Osteocyte (in vitro differentiated cells): ENCODE data around the gene PPP4C. TPM values are rescaled to one million over a fixed set of nuclear protein-coding genes. Genes with fewer than 3 reads are reported as not detected.

ENCODE experiments used
- DNase-seq: peaks from one replicate; pipeline ENCODE4 v3.0.0; 2021; ENCODE audit warnings: mixed read lengths; ENCODE audit not compliant: unreplicated experiment; ENCODE audit errors: extremely low spot score
- H3K27ac Mint-ChIP-seq: one replicate; pipeline ENCODE4 v1.8.0; 2021; ENCODE audit warnings: mild to moderate bottlenecking, mixed read lengths; ENCODE audit not compliant: unreplicated experiment
- H3K27me3 Mint-ChIP-seq: one replicate; pipeline ENCODE4 v1.8.0; 2021; ENCODE audit warnings: mixed read lengths; ENCODE audit not compliant: unreplicated experiment
- H3K36me3 Mint-ChIP-seq: one replicate; pipeline ENCODE4 v1.8.0; 2021; ENCODE audit warnings: mixed read lengths; ENCODE audit not compliant: unreplicated experiment
- H3K4me1 Mint-ChIP-seq: one replicate; pipeline ENCODE4 v1.8.0; 2021; ENCODE audit warnings: mixed read lengths; ENCODE audit not compliant: unreplicated experiment
- H3K4me3 Mint-ChIP-seq: one replicate; pipeline ENCODE4 v1.8.0; 2021; ENCODE audit warnings: mild to moderate bottlenecking, moderate library complexity, mixed read lengths; ENCODE audit not compliant: unreplicated experiment
- H3K9me3 Mint-ChIP-seq: one replicate; pipeline ENCODE4 v1.8.0; 2021; ENCODE audit warnings: mixed read lengths; ENCODE audit not compliant: unreplicated experiment
- total RNA-seq: library from RNA; stranded (reverse); gene quantifications from 2 replicates; pipeline ENCODE4 v1.2.1, GENCODE V29; 2021
- TF ChIP-seq, protein P1 (sequence below): fragments of 200-600 bp; sonication (generic); IDR thresholded peaks from 2 replicates; pipeline ENCODE4 v1.5.0; 2021; ENCODE audit warnings: antibody characterized with exemption, mild to moderate bottlenecking, moderate library complexity

Gene PPP4C
- total RNA-seq, 1 donor from 2014 or later, result 102 TPM

DNA sequence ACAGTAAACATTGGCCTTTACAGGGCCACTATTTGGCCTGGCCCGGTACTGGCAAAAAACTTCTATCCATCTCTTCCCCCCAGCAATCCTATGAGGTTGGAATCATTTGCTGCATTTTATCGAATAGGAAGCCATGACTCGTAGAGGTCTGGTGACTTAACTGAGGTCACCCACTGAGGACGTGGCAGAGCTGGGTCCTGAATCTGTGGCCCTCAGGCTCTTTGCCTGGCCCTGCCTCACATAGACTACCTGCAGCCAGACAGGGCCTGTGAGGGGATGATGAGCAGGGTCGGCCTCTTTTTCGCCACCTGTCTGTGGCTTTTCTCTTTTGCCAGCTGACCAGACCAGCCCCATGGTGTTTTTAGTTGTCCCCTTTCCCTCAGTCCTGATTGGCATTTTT, 1.9 kb downstream of the PPP4C start:
- no peaks in the 10 kb centered on the region for H3K27me3 Mint-ChIP-seq
- no peak for DNase-seq
- H3K27ac Mint-ChIP-seq, result peak overlapping the region; percentile 96
- TF ChIP-seq, protein P1, sequence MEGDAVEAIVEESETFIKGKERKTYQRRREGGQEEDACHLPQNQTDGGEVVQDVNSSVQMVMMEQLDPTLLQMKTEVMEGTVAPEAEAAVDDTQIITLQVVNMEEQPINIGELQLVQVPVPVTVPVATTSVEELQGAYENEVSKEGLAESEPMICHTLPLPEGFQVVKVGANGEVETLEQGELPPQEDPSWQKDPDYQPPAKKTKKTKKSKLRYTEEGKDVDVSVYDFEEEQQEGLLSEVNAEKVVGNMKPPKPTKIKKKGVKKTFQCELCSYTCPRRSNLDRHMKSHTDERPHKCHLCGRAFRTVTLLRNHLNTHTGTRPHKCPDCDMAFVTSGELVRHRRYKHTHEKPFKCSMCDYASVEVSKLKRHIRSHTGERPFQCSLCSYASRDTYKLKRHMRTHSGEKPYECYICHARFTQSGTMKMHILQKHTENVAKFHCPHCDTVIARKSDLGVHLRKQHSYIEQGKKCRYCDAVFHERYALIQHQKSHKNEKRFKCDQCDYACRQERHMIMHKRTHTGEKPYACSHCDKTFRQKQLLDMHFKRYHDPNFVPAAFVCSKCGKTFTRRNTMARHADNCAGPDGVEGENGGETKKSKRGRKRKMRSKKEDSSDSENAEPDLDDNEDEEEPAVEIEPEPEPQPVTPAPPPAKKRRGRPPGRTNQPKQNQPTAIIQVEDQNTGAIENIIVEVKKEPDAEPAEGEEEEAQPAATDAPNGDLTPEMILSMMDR, result no peak
- H3K36me3 Mint-ChIP-seq, result peaks cover 19% of the 10 kb centered on the region
- peak overlapping the region; percentile 93 for H3K4me3 Mint-ChIP-seq
- no peaks in the 10 kb centered on the region for H3K9me3 Mint-ChIP-seq
- peaks cover 28% of the 10 kb centered on the region for H3K4me1 Mint-ChIP-seq

DNA sequence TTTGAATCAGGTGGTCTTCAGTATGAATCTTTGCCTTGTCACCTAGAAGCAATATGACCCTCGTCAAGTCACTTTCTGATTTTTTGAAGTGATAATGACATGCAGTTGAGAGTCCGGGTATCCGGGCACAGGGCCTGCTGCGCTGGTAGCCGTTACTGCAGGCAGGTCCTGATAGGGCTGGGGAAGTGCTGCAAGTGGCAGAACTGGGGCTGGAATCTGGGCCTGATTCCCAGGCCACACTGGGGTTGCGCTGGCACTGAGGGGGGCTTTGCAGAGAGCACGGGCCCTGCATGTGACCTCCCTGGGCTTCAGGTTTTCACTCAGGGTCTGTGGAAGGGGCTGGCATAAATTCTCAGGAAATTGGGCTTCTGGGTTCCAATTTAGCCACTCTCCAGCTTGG, 3.0 kb downstream of the PPP4C start:
- peaks cover 28% of the 10 kb centered on the region for H3K4me1 Mint-ChIP-seq
- TF ChIP-seq, protein P1, result no peak
- no peak for DNase-seq
- H3K36me3 Mint-ChIP-seq, result peaks cover 28% of the 10 kb centered on the region
- no peaks in the 10 kb centered on the region for H3K27me3 Mint-ChIP-seq
- no peaks in the 10 kb centered on the region for H3K9me3 Mint-ChIP-seq
- no peak overlapping the region for H3K27ac Mint-ChIP-seq
- H3K4me3 Mint-ChIP-seq, result no peak overlapping the region

DNA sequence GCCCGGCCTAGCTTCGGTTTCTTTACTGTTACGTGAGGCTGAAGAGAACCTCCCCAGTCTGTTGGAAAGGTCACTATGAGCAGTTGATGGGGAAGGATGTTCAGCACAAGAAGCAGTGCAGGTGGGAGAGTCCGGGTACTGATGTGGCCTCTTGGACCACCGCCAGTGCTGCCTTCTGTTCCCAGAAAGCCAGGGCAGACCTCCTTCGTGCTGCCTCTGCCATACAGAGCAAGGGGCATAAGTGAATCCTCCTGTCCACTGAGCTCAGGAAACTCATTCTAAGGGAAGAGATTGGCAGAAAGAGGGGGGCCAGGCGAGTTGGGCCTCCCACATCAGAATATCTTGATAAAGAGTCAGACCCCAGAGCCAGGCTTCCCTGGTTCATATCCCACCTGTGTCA, 3.7 kb downstream of the PPP4C start:
- peaks cover 28% of the 10 kb centered on the region for H3K4me1 Mint-ChIP-seq
- no peaks in the 10 kb centered on the region for H3K9me3 Mint-ChIP-seq
- no peak overlapping the region for H3K4me3 Mint-ChIP-seq
- no peak overlapping the region for H3K27ac Mint-ChIP-seq
- no peak for DNase-seq
- H3K27me3 Mint-ChIP-seq, result no peaks in the 10 kb centered on the region
- TF ChIP-seq, protein P1, result no peak
- H3K36me3 Mint-ChIP-seq, result peaks cover 28% of the 10 kb centered on the region

DNA sequence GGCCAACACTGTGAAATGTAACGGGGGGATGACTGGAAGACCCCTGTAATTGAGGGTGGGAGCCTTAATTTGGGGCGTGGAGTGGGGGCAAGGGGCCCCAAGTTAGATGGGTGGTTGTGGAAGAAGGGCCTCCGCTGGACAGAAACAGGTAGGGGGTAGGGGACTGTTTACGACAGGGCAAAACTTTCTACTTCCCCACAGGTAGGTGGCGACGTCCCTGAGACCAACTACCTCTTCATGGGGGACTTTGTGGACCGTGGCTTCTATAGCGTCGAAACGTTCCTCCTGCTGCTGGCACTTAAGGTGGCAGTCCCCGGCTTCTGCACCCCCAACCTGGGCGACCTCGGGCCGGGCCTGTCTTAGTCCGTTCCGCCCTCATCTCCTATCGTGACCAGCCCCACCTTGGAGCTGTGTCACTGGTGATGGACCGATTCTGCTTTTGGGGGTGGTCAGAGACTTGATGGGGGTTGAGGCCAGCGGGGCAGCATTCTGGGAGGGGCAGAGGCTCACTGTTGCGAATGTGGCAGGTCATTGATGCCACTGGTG, 6.8 kb downstream of the PPP4C start:
- TF ChIP-seq, protein P1, result peak; percentile 15
- H3K9me3 Mint-ChIP-seq, result no peaks in the 10 kb centered on the region
- H3K4me3 Mint-ChIP-seq, result no peak overlapping the region
- H3K36me3 Mint-ChIP-seq, result peaks cover 29% of the 10 kb centered on the region
- no peak overlapping the region for H3K27ac Mint-ChIP-seq
- no peak for DNase-seq
- H3K27me3 Mint-ChIP-seq, result no peaks in the 10 kb centered on the region
- peaks cover 6% of the 10 kb centered on the region for H3K4me1 Mint-ChIP-seq

DNA sequence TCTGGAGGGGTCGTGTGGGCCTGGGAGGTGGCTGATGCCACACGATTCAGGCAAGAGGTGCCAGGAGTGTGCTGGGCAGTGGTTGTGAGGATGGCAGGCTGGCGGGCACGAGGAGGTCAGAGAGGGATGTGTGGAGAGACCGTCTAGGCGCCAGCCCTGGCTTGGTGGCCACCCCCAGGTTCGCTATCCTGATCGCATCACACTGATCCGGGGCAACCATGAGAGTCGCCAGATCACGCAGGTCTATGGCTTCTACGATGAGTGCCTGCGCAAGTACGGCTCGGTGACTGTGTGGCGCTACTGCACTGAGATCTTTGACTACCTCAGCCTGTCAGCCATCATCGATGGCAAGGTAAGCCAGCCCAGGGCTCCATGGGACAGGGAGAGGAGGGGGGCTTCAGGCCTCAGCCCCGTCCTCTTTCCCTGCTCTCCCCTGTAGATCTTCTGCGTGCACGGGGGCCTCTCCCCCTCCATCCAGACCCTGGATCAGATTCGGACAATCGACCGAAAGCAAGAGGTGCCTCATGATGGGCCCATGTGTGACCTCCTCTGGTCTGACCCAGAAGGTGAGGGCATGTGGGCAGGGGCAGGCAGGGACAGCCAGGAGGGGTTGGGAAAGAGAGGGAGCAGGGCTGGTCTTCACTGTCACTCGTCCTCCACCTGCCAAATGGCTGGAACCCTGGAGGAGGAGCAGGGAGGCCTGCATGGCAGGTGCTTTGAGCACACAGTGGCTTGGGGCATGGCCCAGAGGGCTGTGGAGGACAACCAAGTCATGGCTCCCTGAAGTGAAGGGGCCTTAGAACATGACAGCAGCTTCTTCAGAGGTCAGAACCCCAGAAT, 7.6 kb downstream of the PPP4C start:
- Mint-ChIP-seq H3K4me1 (no peaks in the 10 kb centered on the region), H3K36me3 (peaks cover 23% of the 10 kb centered on the region), H3K9me3 (no peaks in the 10 kb centered on the region), H3K27me3 (no peaks in the 10 kb centered on the region), H3K4me3 (no peak overlapping the region), H3K27ac (no peak overlapping the region)
- no peak for DNase-seq
- TF ChIP-seq, protein P1, result no peak
